KBM-7 (cell line): ENCODE results near the gene OR4K5.
"Not testable (repeated sequence)": the region's sequence is repeated elsewhere in the genome, so short reads cannot be mapped to it uniquely, and the experiment has no call there.

Experiments
- DNase-seq: peaks from one replicate; pipeline ENCODE4 v3.0.0-alpha.2; 2015
- in situ Hi-C: fragments of 300-500 bp; cut with MboI; formaldehyde crosslinking; loops from 2 replicates; pipeline ENCODE4 v1.14.3; 2020; ENCODE audit warnings: low sequenced_read_pairs, low pct_unique_long_range_greater_than_20kb, mixed read lengths

The OR4K5 gene

GRCh38 chr14:19920021-19920657 lies at the start of gene OR4K5:
Gene OR4K5 (plus strand): TSS chr14:19920607. CDS start chr14:19920607, 0 bp downstream.
- DNase-seq, result no peak
- in situ Hi-C loops, result no loop called here

- in situ Hi-C loops, result no loop called here
- no peak for DNase-seq
Observed at GRCh38 chr14:19873178-19873577, 47.2 kb upstream of the OR4K5 start.

GRCh38 chr14:19874842-19875241 lies 45.6 kb upstream of the OR4K5 start, which contains the start of gene OR4K2:
Gene OR4K2 (plus strand): TSS chr14:19875142. CDS start chr14:19876268, 1,126 bp downstream.
- in situ Hi-C loops, result no loop called here
- no peak for DNase-seq

GRCh38 chr14:19878029-19878642 lies 42.3 kb upstream of the OR4K5 start:
- in situ Hi-C loops, result no loop called here
- DNase-seq, result peak; percentile 39

GRCh38 chr14:19895282-19895681 lies 25.1 kb upstream of the OR4K5 start:
- no peak for DNase-seq
- in situ Hi-C loops, result no loop called here

GRCh38 chr14:19900999-19901398 lies 19.4 kb upstream of the OR4K5 start:
- DNase-seq, result no peak
- in situ Hi-C loops, result no loop called here

- DNase-seq, result no peak
- in situ Hi-C loops, result no loop called here
Observed at GRCh38 chr14:19902409-19902808, 18.0 kb upstream of the OR4K5 start.

GRCh38 chr14:19906665-19907064 lies 13.7 kb upstream of the OR4K5 start:
- DNase-seq, result no peak
- in situ Hi-C loops, result no loop called here

GRCh38 chr14:19911114-19911513 lies 9.3 kb upstream of the OR4K5 start:
- DNase-seq, result no peak
- in situ Hi-C loops, result no loop called here

- in situ Hi-C loops, result no loop called here
- DNase-seq, result no peak
Observed at GRCh38 chr14:19917243-19917642, 3.2 kb upstream of the OR4K5 start.

- in situ Hi-C loops, result no loop called here
- DNase-seq, result no peak
Observed at GRCh38 chr14:19917955-19918518, 2.4 kb upstream of the OR4K5 start.

- DNase-seq, result no peak
- in situ Hi-C loops, result no loop called here
Observed at GRCh38 chr14:19918553-19919264, 1.7 kb upstream of the OR4K5 start.

- in situ Hi-C loops, result no loop called here
Observed at GRCh38 chr14:19930617-19931016, 10.2 kb downstream of the OR4K5 start, which contains the start of gene OR4K1. Gene OR4K1 (plus strand): TSS chr14:19930917. CDS start chr14:19935667, 4,750 bp downstream.

GRCh38 chr14:19941668-19942067 lies 21.3 kb downstream of the OR4K5 start:
- no peak for DNase-seq
- in situ Hi-C loops, result no loop called here

More at GRCh38 chr14:19930617-19931016, 10.2 kb downstream of the OR4K5 start, which contains the start of gene OR4K1:
- no peak for DNase-seq

GRCh38 chr14:19947413-19948090 lies 27.1 kb downstream of the OR4K5 start:
- in situ Hi-C loops, result no loop called here
- DNase-seq, result no peak

- DNase-seq, result no peak
Observed at GRCh38 chr14:19949218-19949617, 28.8 kb downstream of the OR4K5 start.

GRCh38 chr14:19969735-19970134 lies 49.3 kb downstream of the OR4K5 start:
- DNase-seq, in situ Hi-C loops: not testable (repeated sequence)

More at GRCh38 chr14:19949218-19949617, 28.8 kb downstream of the OR4K5 start:
- in situ Hi-C loops, result no loop called here
